Calu3 (cell line): ENCODE data around the gene CDC42. TPM values are rescaled to one million over a fixed set of nuclear protein-coding genes. Genes with fewer than 3 reads are reported as not detected.

Experiments used
- BruUV-seq: library from RNA; stranded (reverse); fragments of 400-500 nt; replicated peaks from 2 replicates; lab custom pipeline; 2021; lab: Mats Ljungman, UMichigan
- CTCF ChIA-PET: fragments of 300-600 bp; sonication (Branson Sonifier 250); formaldehyde crosslinking; loops from one replicate; lab custom pipeline; 2022; ENCODE audit warnings: antibody characterized with exemption; lab: Charles Lee
- DNase-seq: peaks from one replicate; pipeline ENCODE4 v3.0.0; 2022
- H3K27ac Mint-ChIP-seq: one replicate; pipeline ENCODE4 v1.8.0; 2022; ENCODE audit warnings: mixed read lengths; ENCODE audit not compliant: unreplicated experiment
- H3K27me3 Mint-ChIP-seq: one replicate; pipeline ENCODE4 v1.8.0; 2022; ENCODE audit warnings: mixed read lengths; ENCODE audit not compliant: unreplicated experiment
- H3K36me3 Mint-ChIP-seq: one replicate; pipeline ENCODE4 v1.8.0; 2022; ENCODE audit warnings: mild to moderate bottlenecking, moderate library complexity, mixed read lengths; ENCODE audit not compliant: insufficient read depth, unreplicated experiment
- H3K4me1 Mint-ChIP-seq: one replicate; pipeline ENCODE4 v1.8.0; 2022; ENCODE audit warnings: mild to moderate bottlenecking, low read depth, mixed read lengths; ENCODE audit not compliant: unreplicated experiment
- H3K4me3 Mint-ChIP-seq: one replicate; pipeline ENCODE4 v1.8.0; 2022; ENCODE audit warnings: mild to moderate bottlenecking, low read depth, moderate library complexity, mixed read lengths; ENCODE audit not compliant: unreplicated experiment
- H3K9me3 Mint-ChIP-seq: one replicate; pipeline ENCODE4 v1.8.0; 2022; ENCODE audit warnings: low read depth, mixed read lengths; ENCODE audit not compliant: unreplicated experiment
- intact Hi-C: fragments of 100-400 bp; cut with micrococcal nuclease; formaldehyde crosslinking; loops from one replicate; pipeline ENCODE4 v1.10.0; 2022; ENCODE audit not compliant: unreplicated experiment
- total RNA-seq: library from RNA; stranded (reverse); gene quantifications from 2 replicates; pipeline ENCODE4 v1.2.3, GENCODE V29; 2022
- TF ChIP-seq, protein P1 (sequence below): fragments of 200-600 bp; IDR thresholded peaks from one replicate; pipeline ENCODE4 v1.8.0; 2022; ENCODE audit warnings: antibody characterized with exemption; ENCODE audit not compliant: unreplicated experiment

CDC42 gene
- total RNA-seq, 1 experiment from 2014 or later: 204 TPM

DNA sequence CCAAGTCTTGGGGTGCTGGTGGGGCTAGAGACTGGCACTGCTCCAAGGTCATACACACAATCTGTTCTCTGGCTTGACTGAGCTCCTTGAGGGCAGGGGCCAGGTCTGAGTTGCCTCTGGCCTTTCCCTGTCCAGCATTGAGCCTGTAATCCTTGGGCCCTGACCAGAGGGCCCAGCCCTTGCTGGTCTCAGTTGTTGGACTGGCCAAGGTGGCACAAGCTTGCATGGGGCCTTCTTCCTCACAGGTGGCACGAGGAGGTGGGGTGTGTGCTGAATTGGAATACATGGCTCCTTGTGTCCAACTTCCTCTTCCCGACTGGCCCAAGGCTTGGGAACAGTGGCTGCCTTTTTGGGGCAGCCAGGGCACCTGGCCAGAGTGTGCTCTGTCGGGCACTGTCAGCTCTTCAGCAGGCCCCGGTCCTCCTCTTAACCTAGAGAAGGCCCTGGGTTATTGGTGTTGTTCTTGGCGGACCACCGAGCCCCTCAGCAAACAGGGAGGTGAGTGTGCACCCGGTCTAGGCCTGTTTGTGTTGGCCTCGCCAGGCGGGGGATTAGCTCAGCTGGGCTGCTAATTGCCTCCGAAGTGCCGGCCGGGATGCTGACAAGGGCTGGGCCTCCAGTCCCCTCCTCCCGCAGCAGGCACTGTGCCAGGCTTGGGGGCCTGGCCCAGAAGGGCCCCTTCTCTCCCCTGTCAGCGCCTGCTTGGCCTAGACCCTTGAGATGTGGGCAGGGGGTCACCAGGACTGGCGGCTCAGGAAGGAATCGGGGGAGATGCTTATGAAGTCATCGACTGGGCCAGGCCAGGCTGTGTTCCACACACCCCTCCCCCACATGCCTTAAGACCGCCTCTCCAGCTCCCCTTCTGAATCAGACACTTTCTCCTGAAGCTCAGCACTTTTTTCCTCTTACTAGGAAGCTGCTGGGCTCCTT, 61.8 kb downstream of the CDC42 start:
- Mint-ChIP-seq H3K36me3 (peaks cover 46% of the 10 kb centered on the region), H3K4me1 (peaks cover 21% of the 10 kb centered on the region), H3K9me3 (no peaks in the 10 kb centered on the region), H3K27me3 (no peaks in the 10 kb centered on the region), H3K4me3 (no peak overlapping the region), H3K27ac (no peak overlapping the region)
- CTCF ChIA-PET: interaction anchor here (0.6 kb wide), 1 partner anchor 514 kb away, joined by 3 read pairs; no protein-coding TSS in a partner anchor
- DNase-seq: no peak
- intact Hi-C loops: no loop called here
- TF ChIP-seq, protein P1, sequence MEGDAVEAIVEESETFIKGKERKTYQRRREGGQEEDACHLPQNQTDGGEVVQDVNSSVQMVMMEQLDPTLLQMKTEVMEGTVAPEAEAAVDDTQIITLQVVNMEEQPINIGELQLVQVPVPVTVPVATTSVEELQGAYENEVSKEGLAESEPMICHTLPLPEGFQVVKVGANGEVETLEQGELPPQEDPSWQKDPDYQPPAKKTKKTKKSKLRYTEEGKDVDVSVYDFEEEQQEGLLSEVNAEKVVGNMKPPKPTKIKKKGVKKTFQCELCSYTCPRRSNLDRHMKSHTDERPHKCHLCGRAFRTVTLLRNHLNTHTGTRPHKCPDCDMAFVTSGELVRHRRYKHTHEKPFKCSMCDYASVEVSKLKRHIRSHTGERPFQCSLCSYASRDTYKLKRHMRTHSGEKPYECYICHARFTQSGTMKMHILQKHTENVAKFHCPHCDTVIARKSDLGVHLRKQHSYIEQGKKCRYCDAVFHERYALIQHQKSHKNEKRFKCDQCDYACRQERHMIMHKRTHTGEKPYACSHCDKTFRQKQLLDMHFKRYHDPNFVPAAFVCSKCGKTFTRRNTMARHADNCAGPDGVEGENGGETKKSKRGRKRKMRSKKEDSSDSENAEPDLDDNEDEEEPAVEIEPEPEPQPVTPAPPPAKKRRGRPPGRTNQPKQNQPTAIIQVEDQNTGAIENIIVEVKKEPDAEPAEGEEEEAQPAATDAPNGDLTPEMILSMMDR: no peak
- BruUV-seq: no TSS peak

DNA sequence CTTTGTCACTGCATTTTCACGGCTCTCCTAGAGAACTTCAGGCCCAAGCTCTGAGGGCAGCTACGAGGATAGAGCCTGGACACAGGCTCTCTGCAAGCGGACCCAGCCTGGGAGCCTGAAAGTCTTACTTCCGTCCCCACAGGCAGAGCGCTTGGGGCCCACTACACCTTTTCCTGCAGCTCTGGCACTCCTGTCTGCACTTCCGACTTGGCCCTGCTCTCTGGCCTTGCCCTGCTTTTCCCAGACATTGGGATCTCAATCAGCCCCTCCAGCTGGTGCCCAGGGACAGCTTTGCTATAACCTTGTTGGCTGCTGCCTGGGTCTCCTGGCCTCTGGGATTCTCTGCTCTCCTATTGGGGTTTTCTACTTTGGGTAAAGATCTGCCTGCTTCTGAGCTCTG, 62.8 kb downstream of the CDC42 start:
- Mint-ChIP-seq H3K27ac (no peak overlapping the region), H3K4me1 (peaks cover 21% of the 10 kb centered on the region), H3K27me3 (no peaks in the 10 kb centered on the region), H3K9me3 (no peaks in the 10 kb centered on the region), H3K4me3 (no peak overlapping the region), H3K36me3 (peaks cover 46% of the 10 kb centered on the region)
- BruUV-seq: no TSS peak
- no peak for DNase-seq
- TF ChIP-seq, protein P1: no peak
- intact Hi-C loops: no loop called here
- CTCF ChIA-PET: interaction anchor here (0.6 kb wide), 1 partner anchor 513 kb away, joined by 3 read pairs; no protein-coding TSS in a partner anchor

DNA sequence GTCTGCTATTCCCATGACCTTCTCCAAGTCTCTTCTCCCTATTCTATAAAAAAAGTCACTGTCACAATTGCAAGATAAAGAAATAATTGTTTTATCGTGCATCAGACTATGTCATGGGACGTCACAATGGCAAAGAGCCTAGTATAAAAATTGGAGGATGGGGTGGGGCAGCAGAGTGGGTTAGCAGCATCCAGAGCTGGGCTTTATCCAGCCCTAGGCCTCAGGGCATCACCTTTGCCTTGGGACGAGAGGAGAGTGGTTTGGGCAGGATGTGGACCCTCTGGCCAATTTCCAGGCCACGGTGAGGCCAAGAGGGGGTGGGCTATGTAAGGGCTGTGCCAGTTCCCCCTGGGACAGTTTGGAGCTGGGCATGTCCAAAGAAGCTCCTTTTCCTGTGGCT, 64.7 kb downstream of the CDC42 start:
- no TSS peak for BruUV-seq
- Mint-ChIP-seq H3K4me1 (peaks cover 21% of the 10 kb centered on the region), H3K4me3 (no peak overlapping the region), H3K36me3 (peaks cover 40% of the 10 kb centered on the region), H3K9me3 (no peaks in the 10 kb centered on the region), H3K27me3 (no peaks in the 10 kb centered on the region), H3K27ac (no peak overlapping the region)
- CTCF ChIA-PET: interaction anchor here (0.5 kb wide), 2 partner anchors 39 to 235 kb away, joined by 3 to 5 read pairs; no protein-coding TSS in a partner anchor
- intact Hi-C loops: no loop called here
- no peak for DNase-seq
- TF ChIP-seq, protein P1: no peak

DNA sequence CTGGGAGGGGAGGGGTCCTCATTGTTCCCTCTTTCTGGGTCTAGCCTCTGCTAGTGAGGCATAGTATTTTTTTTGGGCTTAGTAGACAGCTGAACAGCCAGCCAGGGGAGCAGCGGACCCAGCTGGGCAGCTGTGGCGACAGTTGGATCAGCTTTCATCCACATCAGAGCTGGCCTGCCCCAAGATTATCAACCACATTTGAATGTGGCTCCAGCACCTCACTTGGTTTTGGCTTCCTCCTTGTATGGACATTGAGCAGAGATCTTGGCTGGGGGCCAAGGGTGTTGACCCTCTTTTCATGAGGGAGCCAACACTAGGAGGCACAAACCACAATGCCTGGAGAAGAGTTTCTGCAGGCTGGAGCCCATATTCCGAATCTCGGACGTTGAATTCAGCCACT, 65.3 kb downstream of the CDC42 start:
- no peak for DNase-seq
- H3K4me1 Mint-ChIP-seq: peaks cover 21% of the 10 kb centered on the region
- no peaks in the 10 kb centered on the region for H3K27me3 Mint-ChIP-seq
- no peaks in the 10 kb centered on the region for H3K9me3 Mint-ChIP-seq
- H3K36me3 Mint-ChIP-seq: peaks cover 37% of the 10 kb centered on the region
- CTCF ChIA-PET: interaction anchor here (0.5 kb wide), 2 partner anchors 39 to 236 kb away, joined by 3 to 5 read pairs; no protein-coding TSS in a partner anchor
- no TSS peak for BruUV-seq
- H3K4me3 Mint-ChIP-seq: no peak overlapping the region
- intact Hi-C loops: no loop called here
- TF ChIP-seq, protein P1: no peak
- no peak overlapping the region for H3K27ac Mint-ChIP-seq
